SK-N-SH (cell line): Measurements from ENCODE around the gene RRH. TPM values are rescaled to one million over a fixed set of nuclear protein-coding genes. Genes with fewer than 3 reads are reported as not detected.

Experiments used
- CTCF ChIA-PET: fragments of 300-600, 350-600 bp; formaldehyde crosslinking; extraction: SDS; loops from one replicate; lab custom pipeline; 2021; lab: Yijun Ruan, JAX
- POLR2A ChIA-PET: fragments of 350-600 bp; sonication (Branson Sonifier 250); formaldehyde crosslinking; extraction: SDS; loops from one replicate; lab custom pipeline; 2020; ENCODE audit warnings: antibody characterized with exemption, inconsistent platforms; lab: Yijun Ruan, JAX
- DNase-seq: peaks from one replicate; pipeline ENCODE4 v3.0.0; 2012
- H2AFZ ChIP-seq: fragments of 200-600 bp; sonication (generic); 2 replicates; pipeline ENCODE4 v1.8.1; 2016; ENCODE audit warnings: antibody characterized with exemption, mild to moderate bottlenecking, low read depth
- H3F3A ChIP-seq: fragments of 200-600 bp; sonication (generic); replicated peaks from 2 replicates; pipeline ENCODE3; 2016; ENCODE audit warnings: antibody characterized with exemption, mild to moderate bottlenecking; ENCODE audit not compliant: insufficient read depth
- H3K27ac ChIP-seq, 2 experiments: fragments of 200-500 bp in 1 of 2; fragments of 200-600 bp in 1 of 2; sonication (Bioruptor generic) in 1 of 2; sonication (generic), shearing (Covaris generic) in 1 of 2; 2 replicates each; pipeline versions ENCODE4 v1.5.1 to v1.6.1; 2014 to 2016; ENCODE audit warnings: low read depth in 2 of 2, inconsistent platforms in 1 of 2, low read length in 1 of 2, mild to moderate bottlenecking in 1 of 2, mixed read lengths in 1 of 2
- H3K27me3 ChIP-seq: fragments of 200-600 bp; sonication (generic), shearing (Covaris generic); 2 replicates; pipeline ENCODE4 v1.6.1; 2016; ENCODE audit warnings: mixed run types; ENCODE audit not compliant: insufficient read depth
- H3K36me3 ChIP-seq, 2 experiments: fragments of 200-500 bp in 1 of 2; fragments of 200-600 bp in 1 of 2; sonication (Bioruptor generic) in 1 of 2; sonication (generic) in 1 of 2; replicated peaks in 1 of 2; 2 replicates each; pipeline versions ENCODE3 to v1.5.1; 2014 to 2016; ENCODE audit warnings: low read length in 1 of 2, mild to moderate bottlenecking in 1 of 2; ENCODE audit not compliant: insufficient read depth in 2 of 2, control insufficient read depth in 1 of 2
- H3K4me1 ChIP-seq, 2 experiments: fragments of 200-500 bp in 1 of 2; fragments of 200-600 bp in 1 of 2; sonication (Bioruptor generic) in 1 of 2; sonication (generic), shearing (Covaris generic) in 1 of 2; 2 replicates each; pipeline versions ENCODE4 v1.5.1 to v1.6.1; 2014 to 2016; ENCODE audit warnings: low read depth in 1 of 2, low read length in 1 of 2, mixed run types in 1 of 2; ENCODE audit not compliant: insufficient read depth in 2 of 2, control insufficient read depth in 1 of 2
- H3K4me2 ChIP-seq: fragments of 200-600 bp; sonication (generic), shearing (Covaris generic); 2 replicates; pipeline ENCODE4 v1.6.1; 2017; ENCODE audit warnings: mixed run types
- H3K4me3 ChIP-seq, 2 experiments: fragments of 200-500 bp in 1 of 2; fragments of 200-600 bp in 1 of 2; sonication (Bioruptor generic) in 1 of 2; sonication (generic), shearing (Covaris generic) in 1 of 2; 2 replicates each; pipeline versions ENCODE4 v1.5.1 to v1.8.1; 2014 to 2016; ENCODE audit warnings: low read depth in 2 of 2, inconsistent platforms in 1 of 2, low read length in 1 of 2, mild to moderate bottlenecking in 1 of 2, mixed read lengths in 1 of 2, moderate library complexity in 1 of 2
- H3K79me2 ChIP-seq: fragments of 200-600 bp; sonication (generic); 2 replicates; pipeline ENCODE4 v1.8.1; 2017; ENCODE audit warnings: mild to moderate bottlenecking; ENCODE audit not compliant: insufficient read depth
- H3K9ac ChIP-seq: fragments of 200-600 bp; sonication (generic); 2 replicates; pipeline ENCODE4 v1.6.1; 2017; ENCODE audit warnings: mixed run types
- H3K9me2 ChIP-seq: fragments of 200-600 bp; sonication (generic); 2 replicates; pipeline ENCODE4 v1.6.1; 2017; ENCODE audit warnings: mixed run types
- H3K9me3 ChIP-seq: fragments of 200-600 bp; sonication (generic); 2 replicates; pipeline ENCODE4 v1.6.1; 2017; ENCODE audit warnings: mixed run types, mild to moderate bottlenecking, moderate library complexity
- H4K20me1 ChIP-seq: fragments of 200-600 bp; sonication (generic); 2 replicates; pipeline ENCODE4 v1.6.1; 2017; ENCODE audit warnings: mild to moderate bottlenecking, mixed run types; ENCODE audit not compliant: insufficient read depth
- EP300 ChIP-seq, 2 experiments: IDR thresholded peaks; 2 replicates each; pipeline versions ENCODE4 v1.4.0 to v1.6.1; 2012; ENCODE audit warnings: borderline replicate concordance in 1 of 2, low read depth in 1 of 2, low read length in 1 of 2
- EZH2phosphoT487 ChIP-seq: fragments of 200-600 bp; sonication (generic); IDR thresholded peaks from 2 replicates; pipeline ENCODE4 v1.6.1; 2017; ENCODE audit warnings: low read depth, mixed run types, mild to moderate bottlenecking, antibody characterized with exemption, moderate library complexity, borderline replicate concordance
- FOSL2 ChIP-seq: IDR thresholded peaks from 2 replicates; pipeline ENCODE4 v1.4.0; 2012; ENCODE audit warnings: low read depth, mild to moderate bottlenecking, moderate library complexity, borderline replicate concordance
- MAX ChIP-seq: IDR thresholded peaks from 2 replicates; pipeline ENCODE4 v1.4.0; 2012; ENCODE audit warnings: low read depth
- POLR2AphosphoS5 ChIP-seq: IDR thresholded peaks from 2 replicates; pipeline ENCODE4 v1.6.1; 2012; ENCODE audit warnings: low read depth, low read length
- REST ChIP-seq: IDR thresholded peaks from 2 replicates; pipeline ENCODE4 v1.6.1; 2012; ENCODE audit warnings: mild to moderate bottlenecking, low read depth, low read length, moderate library complexity
- RFX5 ChIP-seq: IDR thresholded peaks from 2 replicates; pipeline ENCODE4 v1.6.1; 2012; ENCODE audit warnings: mild to moderate bottlenecking, improper control_type of control experiment, low read length
- RXRA ChIP-seq: IDR thresholded peaks from 2 replicates; pipeline ENCODE4 v1.4.0; 2012; ENCODE audit warnings: low read depth, mild to moderate bottlenecking, borderline replicate concordance
- SMC3 ChIP-seq: IDR thresholded peaks from 2 replicates; pipeline ENCODE4 v1.6.1; 2012; ENCODE audit warnings: low read depth, low read length, improper control_type of control experiment
- TCF12 ChIP-seq: IDR thresholded peaks from 2 replicates; pipeline ENCODE4 v1.4.0; 2012
- YY1 ChIP-seq: IDR thresholded peaks from 2 replicates; pipeline ENCODE4 v1.4.0; 2012; ENCODE audit warnings: low read depth, mild to moderate bottlenecking
- whole genome bisulfite sequencing: methylation state at CpG from one replicate; pipeline ENCODE4 v1.1.6; 2017; ENCODE audit warnings: low lambda C conversion rate; 5-methylcytosine and 5-hydroxymethylcytosine counted together
- polyA plus RNA-seq, 3 experiments: library from polyadenylated mRNA; depleted of rRNA; stranded (reverse); fragments of >200 nt; gene quantifications; 2 replicates each; pipeline ENCODE4 v1.2.3, GENCODE V29; 2012
- TF ChIP-seq, protein P1 (sequence below): IDR thresholded peaks from 2 replicates; pipeline ENCODE4 v1.4.0; 2012; ENCODE audit warnings: low read depth, borderline replicate concordance
- TF ChIP-seq, protein P2 (sequence below): fragments of 200-600 bp; sonication (generic); IDR thresholded peaks from 2 replicates; pipeline ENCODE4 v1.6.1; 2017; ENCODE audit warnings: antibody characterized with exemption, mild to moderate bottlenecking, moderate library complexity
- TF ChIP-seq, protein P3 (sequence below): IDR thresholded peaks from 2 replicates; pipeline ENCODE4 v1.4.0; 2012; ENCODE audit warnings: low read depth, borderline replicate concordance

RRH gene
- polyA plus RNA-seq, 1 of the 3 experiments (the other 2 are of a cell fraction) = 0.05 TPM

DNA sequence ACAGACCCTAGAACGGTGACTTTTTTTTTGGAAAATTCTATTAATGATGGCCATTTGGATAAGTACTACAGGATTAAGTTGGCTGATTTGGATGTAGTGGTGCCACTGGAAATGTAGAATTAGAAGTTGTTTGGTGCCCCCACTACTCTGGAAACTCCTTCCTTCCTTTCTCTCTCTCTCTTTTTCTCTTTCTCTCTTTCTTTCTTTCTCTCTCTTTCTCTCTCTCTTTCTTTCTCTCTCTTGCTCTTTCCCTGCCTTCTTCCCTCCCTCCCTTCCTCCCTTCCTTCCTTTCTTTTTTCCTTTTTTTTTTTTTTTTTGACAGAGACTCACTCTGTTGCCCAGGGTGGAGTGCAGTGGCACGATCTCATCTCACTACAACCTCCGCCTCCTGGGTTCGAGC is 9.5 kb upstream of the RRH start:
- peaks cover 5% of the 10 kb centered on the region for H3F3A ChIP-seq
- H3K27ac ChIP-seq = no peak overlapping the region
- no peak overlapping the region for H2AFZ ChIP-seq
- peaks cover 52 to 53% of the 10 kb centered on the region in 2 experiments for H3K36me3 ChIP-seq
- peaks cover 5 to 11% of the 10 kb centered on the region in 2 experiments; a peak in 3 of 4 replicates for H3K4me1 ChIP-seq
- no peaks in the 10 kb centered on the region for H3K9me3 ChIP-seq
- no peak for DNase-seq
- H3K9me2 ChIP-seq = no peaks in the 10 kb centered on the region
- H4K20me1 ChIP-seq = no peaks in the 10 kb centered on the region
- ChIA-PET POLR2A (no interaction called here), CTCF (interaction anchor here (2.4 kb wide), 1 partner anchor 385 kb away, joined by 9 read pairs; the partner anchor contains the start of gene SEC24B)
- H3K4me3 ChIP-seq = no peak overlapping the region
- H3K9ac ChIP-seq = no peak overlapping the region
- H3K4me2 ChIP-seq = no peak overlapping the region
- peaks cover 60% of the 10 kb centered on the region for H3K79me2 ChIP-seq
- 100% methylated on average over 4 of the region's 4 CpGs for WGBS
- no peaks in the 10 kb centered on the region for H3K27me3 ChIP-seq
- TF ChIP-seq FOSL2 (no peak), RFX5 (no peak), POLR2AphosphoS5 (no peak), EP300 (IDR thresholded peaks at IDR 0.05; ENCODE audit: borderline replicate concordance in 1 of 2, low read depth in 1 of 2, low read length in 1 of 2) (no peak), REST (no peak), YY1 (no peak), EZH2phosphoT487 (no peak), MAX (no peak), TCF12 (no peak), SMC3 (no peak), RXRA (no peak)
- TF ChIP-seq, protein P1, sequence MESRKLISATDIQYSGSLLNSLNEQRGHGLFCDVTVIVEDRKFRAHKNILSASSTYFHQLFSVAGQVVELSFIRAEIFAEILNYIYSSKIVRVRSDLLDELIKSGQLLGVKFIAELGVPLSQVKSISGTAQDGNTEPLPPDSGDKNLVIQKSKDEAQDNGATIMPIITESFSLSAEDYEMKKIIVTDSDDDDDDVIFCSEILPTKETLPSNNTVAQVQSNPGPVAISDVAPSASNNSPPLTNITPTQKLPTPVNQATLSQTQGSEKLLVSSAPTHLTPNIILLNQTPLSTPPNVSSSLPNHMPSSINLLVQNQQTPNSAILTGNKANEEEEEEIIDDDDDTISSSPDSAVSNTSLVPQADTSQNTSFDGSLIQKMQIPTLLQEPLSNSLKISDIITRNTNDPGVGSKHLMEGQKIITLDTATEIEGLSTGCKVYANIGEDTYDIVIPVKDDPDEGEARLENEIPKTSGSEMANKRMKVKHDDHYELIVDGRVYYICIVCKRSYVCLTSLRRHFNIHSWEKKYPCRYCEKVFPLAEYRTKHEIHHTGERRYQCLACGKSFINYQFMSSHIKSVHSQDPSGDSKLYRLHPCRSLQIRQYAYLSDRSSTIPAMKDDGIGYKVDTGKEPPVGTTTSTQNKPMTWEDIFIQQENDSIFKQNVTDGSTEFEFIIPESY = no peak
- TF ChIP-seq, protein P2, sequence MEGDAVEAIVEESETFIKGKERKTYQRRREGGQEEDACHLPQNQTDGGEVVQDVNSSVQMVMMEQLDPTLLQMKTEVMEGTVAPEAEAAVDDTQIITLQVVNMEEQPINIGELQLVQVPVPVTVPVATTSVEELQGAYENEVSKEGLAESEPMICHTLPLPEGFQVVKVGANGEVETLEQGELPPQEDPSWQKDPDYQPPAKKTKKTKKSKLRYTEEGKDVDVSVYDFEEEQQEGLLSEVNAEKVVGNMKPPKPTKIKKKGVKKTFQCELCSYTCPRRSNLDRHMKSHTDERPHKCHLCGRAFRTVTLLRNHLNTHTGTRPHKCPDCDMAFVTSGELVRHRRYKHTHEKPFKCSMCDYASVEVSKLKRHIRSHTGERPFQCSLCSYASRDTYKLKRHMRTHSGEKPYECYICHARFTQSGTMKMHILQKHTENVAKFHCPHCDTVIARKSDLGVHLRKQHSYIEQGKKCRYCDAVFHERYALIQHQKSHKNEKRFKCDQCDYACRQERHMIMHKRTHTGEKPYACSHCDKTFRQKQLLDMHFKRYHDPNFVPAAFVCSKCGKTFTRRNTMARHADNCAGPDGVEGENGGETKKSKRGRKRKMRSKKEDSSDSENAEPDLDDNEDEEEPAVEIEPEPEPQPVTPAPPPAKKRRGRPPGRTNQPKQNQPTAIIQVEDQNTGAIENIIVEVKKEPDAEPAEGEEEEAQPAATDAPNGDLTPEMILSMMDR = no peak
- TF ChIP-seq, protein P3, sequence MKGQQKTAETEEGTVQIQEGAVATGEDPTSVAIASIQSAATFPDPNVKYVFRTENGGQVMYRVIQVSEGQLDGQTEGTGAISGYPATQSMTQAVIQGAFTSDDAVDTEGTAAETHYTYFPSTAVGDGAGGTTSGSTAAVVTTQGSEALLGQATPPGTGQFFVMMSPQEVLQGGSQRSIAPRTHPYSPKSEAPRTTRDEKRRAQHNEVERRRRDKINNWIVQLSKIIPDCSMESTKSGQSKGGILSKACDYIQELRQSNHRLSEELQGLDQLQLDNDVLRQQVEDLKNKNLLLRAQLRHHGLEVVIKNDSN = no peak
